Measurements from ENCODE around the gene FLNB.

DNA sequence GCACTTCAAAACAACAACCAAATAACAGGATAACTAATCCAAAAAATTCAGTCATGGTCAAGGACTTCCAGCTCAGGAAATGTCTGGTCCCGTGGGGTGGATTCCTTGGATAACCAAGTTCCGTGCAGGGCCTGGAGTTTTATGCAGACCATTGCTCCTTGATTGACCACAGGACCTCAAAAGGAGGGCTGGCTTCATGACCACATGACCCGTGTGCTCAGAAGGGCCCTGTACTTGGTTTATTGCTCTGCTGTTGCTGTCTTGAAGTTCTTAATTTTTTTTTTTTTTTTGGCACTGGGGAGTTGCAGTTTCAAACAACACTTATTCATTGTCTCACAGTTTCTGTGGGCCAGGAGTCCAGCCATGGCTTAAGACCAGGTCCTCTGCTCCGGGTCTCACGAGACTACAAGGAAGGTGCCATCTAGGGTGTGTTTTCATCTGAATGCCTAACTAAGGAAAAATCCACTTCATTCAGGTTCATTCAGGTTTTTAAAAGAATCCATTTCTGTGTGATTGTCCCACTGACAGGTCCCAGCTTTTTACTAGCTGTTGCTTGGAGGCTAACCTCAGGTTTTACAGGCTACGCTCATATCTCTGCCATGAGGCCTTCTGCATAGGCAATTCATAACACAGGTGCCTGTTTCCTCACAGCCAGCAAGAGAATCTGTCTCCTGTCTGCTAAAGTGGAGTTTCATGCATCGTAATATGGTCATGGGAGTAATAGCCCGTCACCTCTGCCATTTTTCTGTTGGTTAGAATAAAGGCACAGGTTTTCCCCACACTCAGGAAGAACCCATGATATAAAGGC lies 65.3 kb downstream of the FLNB start:
- TF ChIP-seq ZNF248 (tag by site-specific recombination; IDR thresholded peaks at IDR 0.05) (no peak), ZNF585B (tag by site-specific recombination; IDR thresholded peaks at IDR 0.05) (no peak), ZNF239 (tag by site-specific recombination; IDR thresholded peaks at IDR 0.05) (no peak), YY1 (tag by site-specific recombination; IDR thresholded peaks at IDR 0.05) (no peak), ZNF660 (tag by site-specific recombination; IDR thresholded peaks at IDR 0.05) (no peak), HOXC10 (CRISPR knock-in tag; IDR thresholded peaks at IDR 0.05) (no peak), KLF1 (tag by site-specific recombination; IDR thresholded peaks at IDR 0.05) (no peak), MYNN (tag by site-specific recombination; IDR thresholded peaks at IDR 0.05; ENCODE audit: borderline replicate concordance) (no peak), ZNF670 (tag by site-specific recombination; IDR thresholded peaks at IDR 0.05; ENCODE audit: low read depth) (no peak), ZNF24 (tag by site-specific recombination; IDR thresholded peaks at IDR 0.05) (no peak), ZNF274 (IDR thresholded peaks at IDR 0.05; ENCODE audit: low read length) (no peak), ZNF274 (tag by site-specific recombination; IDR thresholded peaks at IDR 0.05; ENCODE audit: borderline replicate concordance) (no peak), ZNF10 (tag by site-specific recombination; IDR thresholded peaks at IDR 0.05) (no peak)
- TF ChIP-seq, protein P1, sequence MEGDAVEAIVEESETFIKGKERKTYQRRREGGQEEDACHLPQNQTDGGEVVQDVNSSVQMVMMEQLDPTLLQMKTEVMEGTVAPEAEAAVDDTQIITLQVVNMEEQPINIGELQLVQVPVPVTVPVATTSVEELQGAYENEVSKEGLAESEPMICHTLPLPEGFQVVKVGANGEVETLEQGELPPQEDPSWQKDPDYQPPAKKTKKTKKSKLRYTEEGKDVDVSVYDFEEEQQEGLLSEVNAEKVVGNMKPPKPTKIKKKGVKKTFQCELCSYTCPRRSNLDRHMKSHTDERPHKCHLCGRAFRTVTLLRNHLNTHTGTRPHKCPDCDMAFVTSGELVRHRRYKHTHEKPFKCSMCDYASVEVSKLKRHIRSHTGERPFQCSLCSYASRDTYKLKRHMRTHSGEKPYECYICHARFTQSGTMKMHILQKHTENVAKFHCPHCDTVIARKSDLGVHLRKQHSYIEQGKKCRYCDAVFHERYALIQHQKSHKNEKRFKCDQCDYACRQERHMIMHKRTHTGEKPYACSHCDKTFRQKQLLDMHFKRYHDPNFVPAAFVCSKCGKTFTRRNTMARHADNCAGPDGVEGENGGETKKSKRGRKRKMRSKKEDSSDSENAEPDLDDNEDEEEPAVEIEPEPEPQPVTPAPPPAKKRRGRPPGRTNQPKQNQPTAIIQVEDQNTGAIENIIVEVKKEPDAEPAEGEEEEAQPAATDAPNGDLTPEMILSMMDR (tag by site-specific recombination; IDR thresholded peaks at IDR 0.05) = no peak

Measured in HEK293 (cell line).